ENCODE data around the gene SALL2.

DNA sequence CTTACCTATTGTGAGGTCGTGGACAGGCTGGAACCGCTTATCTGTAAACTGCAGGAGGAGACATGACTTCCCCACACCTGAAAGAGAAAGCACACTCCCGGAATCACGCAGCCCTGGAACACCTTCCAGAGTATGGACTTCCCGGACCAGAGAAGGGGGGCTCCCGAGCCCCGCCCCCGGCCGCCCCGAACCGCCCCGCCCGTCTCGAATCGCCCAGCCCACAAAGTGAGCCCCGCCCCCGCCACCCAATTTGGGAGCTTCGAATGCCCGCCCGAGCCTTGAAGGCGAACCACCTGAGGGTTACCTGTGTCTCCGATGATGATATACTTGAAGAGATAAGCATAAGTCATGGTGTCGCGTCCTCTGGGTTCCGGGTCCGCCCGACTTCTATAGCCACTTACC, 49.6 kb downstream of the SALL2 start:
- TF ChIP-seq CTCF (IDR thresholded peaks at IDR 0.05; ENCODE audit: insufficient read depth, low read length) = no peak
- no peak for TF ChIP-seq POLR2AphosphoS5 (IDR thresholded peaks at IDR 0.05; ENCODE audit: low read depth)
- TF ChIP-seq, protein P1, sequence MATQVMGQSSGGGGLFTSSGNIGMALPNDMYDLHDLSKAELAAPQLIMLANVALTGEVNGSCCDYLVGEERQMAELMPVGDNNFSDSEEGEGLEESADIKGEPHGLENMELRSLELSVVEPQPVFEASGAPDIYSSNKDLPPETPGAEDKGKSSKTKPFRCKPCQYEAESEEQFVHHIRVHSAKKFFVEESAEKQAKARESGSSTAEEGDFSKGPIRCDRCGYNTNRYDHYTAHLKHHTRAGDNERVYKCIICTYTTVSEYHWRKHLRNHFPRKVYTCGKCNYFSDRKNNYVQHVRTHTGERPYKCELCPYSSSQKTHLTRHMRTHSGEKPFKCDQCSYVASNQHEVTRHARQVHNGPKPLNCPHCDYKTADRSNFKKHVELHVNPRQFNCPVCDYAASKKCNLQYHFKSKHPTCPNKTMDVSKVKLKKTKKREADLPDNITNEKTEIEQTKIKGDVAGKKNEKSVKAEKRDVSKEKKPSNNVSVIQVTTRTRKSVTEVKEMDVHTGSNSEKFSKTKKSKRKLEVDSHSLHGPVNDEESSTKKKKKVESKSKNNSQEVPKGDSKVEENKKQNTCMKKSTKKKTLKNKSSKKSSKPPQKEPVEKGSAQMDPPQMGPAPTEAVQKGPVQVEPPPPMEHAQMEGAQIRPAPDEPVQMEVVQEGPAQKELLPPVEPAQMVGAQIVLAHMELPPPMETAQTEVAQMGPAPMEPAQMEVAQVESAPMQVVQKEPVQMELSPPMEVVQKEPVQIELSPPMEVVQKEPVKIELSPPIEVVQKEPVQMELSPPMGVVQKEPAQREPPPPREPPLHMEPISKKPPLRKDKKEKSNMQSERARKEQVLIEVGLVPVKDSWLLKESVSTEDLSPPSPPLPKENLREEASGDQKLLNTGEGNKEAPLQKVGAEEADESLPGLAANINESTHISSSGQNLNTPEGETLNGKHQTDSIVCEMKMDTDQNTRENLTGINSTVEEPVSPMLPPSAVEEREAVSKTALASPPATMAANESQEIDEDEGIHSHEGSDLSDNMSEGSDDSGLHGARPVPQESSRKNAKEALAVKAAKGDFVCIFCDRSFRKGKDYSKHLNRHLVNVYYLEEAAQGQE (IDR thresholded peaks at IDR 0.05; ENCODE audit: insufficient replicate concordance, low read depth) = no peak
- TF ChIP-seq GABPA (IDR thresholded peaks at IDR 0.05; ENCODE audit: low read depth) = no peak
- TF ChIP-seq SPI1 (IDR thresholded peaks at IDR 0.05; ENCODE audit: borderline replicate concordance, low read depth) = no peak

All from HL-60 (cell line).